Chondrocyte (in vitro differentiated cells): ENCODE measurements around the gene SBF2. TPM values are rescaled to one million over a fixed set of nuclear protein-coding genes. Genes with fewer than 3 reads are reported as not detected.

Source experiments
- DNase-seq: peaks from one replicate; pipeline ENCODE4 v3.0.0; 2021; ENCODE audit warnings: mixed read lengths, low spot score
- H3K27ac Mint-ChIP-seq: one replicate; pipeline ENCODE4 v1.8.0; 2021; ENCODE audit warnings: mild to moderate bottlenecking, moderate library complexity, mixed read lengths; ENCODE audit not compliant: unreplicated experiment
- H3K27me3 Mint-ChIP-seq: 2 replicates; pipeline ENCODE4 v1.8.0; 2021; ENCODE audit warnings: low read depth, mixed read lengths
- H3K36me3 Mint-ChIP-seq: 2 replicates; pipeline ENCODE4 v1.8.0; 2021; ENCODE audit warnings: low read depth, mixed read lengths
- H3K4me1 Mint-ChIP-seq: 2 replicates; pipeline ENCODE4 v1.8.0; 2021; ENCODE audit warnings: low read depth, mild to moderate bottlenecking, mixed read lengths
- H3K4me3 Mint-ChIP-seq: one replicate; pipeline ENCODE4 v1.8.0; 2021; ENCODE audit warnings: mild to moderate bottlenecking, moderate library complexity, mixed read lengths; ENCODE audit not compliant: unreplicated experiment
- H3K9me3 Mint-ChIP-seq: 2 replicates; pipeline ENCODE4 v1.8.0; 2021; ENCODE audit warnings: low read depth, mixed read lengths
- total RNA-seq: library from RNA; stranded (reverse); gene quantifications from 3 replicates; pipeline ENCODE4 v1.2.1, GENCODE V29; 2021
- TF ChIP-seq, protein P1 (sequence below): fragments of 200-600 bp; sonication (generic); IDR thresholded peaks from 2 replicates; pipeline ENCODE4 v1.5.0; 2021; ENCODE audit warnings: antibody characterized with exemption, mild to moderate bottlenecking, moderate library complexity

The SBF2 gene
- total RNA-seq, 1 donor from 2014 or later, result 44.5 TPM

DNA sequence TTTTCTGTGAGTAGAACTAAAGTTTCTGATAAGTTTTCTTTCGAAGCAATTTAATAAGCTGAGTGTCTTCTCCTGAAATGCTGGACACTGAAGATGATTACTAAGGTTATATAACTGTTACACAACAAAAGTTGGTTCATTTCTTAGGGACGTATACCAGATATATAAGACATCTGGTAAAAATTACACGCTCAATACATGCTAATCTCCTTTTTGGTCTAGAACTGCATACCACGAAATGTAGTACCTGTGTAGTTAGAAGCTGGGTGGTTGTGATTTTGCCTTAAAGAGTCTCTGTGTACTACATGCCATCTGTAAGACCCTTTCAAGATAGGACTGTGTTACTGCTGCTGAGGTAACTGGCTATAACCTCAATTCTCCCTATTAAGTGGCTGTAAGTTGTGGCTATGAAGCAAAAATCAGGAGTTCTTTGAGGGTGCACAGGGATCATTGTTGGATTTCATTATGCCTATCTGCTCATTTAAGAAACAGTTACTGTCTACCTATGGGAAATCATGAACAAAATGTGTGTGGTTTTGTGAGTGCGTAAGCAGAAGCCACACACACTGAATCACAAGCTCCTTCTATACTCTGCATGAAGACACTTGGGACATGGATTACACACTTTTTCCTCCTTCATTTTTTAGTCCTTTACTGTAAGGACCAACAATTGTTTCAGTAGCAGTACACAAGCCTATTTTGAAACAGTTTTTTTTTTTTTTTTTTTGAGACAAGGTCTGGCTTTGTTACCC is 434.3 kb downstream of the SBF2 start:
- Mint-ChIP-seq H3K4me1 (peaks cover 40% of the 10 kb centered on the region), H3K27me3 (no peaks in the 10 kb centered on the region), H3K9me3 (no peaks in the 10 kb centered on the region), H3K27ac (no peak overlapping the region), H3K4me3 (no peak overlapping the region), H3K36me3 (no peaks in the 10 kb centered on the region)
- no peak for DNase-seq
- TF ChIP-seq, protein P1, sequence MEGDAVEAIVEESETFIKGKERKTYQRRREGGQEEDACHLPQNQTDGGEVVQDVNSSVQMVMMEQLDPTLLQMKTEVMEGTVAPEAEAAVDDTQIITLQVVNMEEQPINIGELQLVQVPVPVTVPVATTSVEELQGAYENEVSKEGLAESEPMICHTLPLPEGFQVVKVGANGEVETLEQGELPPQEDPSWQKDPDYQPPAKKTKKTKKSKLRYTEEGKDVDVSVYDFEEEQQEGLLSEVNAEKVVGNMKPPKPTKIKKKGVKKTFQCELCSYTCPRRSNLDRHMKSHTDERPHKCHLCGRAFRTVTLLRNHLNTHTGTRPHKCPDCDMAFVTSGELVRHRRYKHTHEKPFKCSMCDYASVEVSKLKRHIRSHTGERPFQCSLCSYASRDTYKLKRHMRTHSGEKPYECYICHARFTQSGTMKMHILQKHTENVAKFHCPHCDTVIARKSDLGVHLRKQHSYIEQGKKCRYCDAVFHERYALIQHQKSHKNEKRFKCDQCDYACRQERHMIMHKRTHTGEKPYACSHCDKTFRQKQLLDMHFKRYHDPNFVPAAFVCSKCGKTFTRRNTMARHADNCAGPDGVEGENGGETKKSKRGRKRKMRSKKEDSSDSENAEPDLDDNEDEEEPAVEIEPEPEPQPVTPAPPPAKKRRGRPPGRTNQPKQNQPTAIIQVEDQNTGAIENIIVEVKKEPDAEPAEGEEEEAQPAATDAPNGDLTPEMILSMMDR, result no peak

DNA sequence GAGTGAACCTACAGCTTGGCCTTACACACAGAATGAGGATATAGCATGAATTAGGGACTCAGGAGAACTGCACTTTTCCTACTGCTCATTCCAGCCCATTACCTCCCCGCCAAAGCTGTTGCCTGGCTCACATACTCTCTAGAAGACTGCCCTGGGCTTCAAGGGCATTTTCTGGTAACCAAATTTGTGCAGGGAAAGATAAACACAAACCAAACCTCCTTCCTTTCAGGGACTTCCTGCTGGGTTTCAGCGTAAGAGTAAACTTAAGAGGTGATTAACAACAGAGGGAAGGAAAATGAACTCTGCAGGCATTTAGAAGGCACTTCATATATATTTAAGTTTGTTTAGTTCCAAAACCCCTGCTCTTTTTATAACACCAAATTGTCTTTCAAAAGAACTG is 435.2 kb downstream of the SBF2 start:
- TF ChIP-seq, protein P1, result no peak
- Mint-ChIP-seq H3K27ac (peak overlapping the region; percentile 53), H3K4me3 (no peak overlapping the region), H3K9me3 (no peaks in the 10 kb centered on the region), H3K36me3 (no peaks in the 10 kb centered on the region), H3K27me3 (no peaks in the 10 kb centered on the region), H3K4me1 (peaks cover 45% of the 10 kb centered on the region)
- no peak for DNase-seq

DNA sequence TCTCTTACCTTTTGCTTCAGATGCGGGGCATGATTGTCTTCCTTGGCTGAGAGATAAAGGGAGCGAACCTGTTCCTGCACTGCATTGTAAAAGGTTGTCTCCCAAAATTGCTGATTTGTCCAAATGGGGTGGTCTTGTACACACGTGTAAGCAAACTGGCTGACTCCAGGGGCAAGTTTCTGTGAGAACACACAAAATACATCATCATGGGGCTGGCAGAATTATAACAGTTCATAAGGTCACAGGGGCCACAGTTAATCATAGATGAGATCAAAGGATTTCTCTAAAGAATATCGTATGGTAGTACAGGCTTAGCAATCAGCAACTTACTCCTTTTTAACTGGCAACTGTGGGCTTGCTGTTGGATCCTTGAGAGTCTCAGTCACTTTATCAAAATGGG is 435.8 kb downstream of the SBF2 start:
- no peaks in the 10 kb centered on the region for H3K27me3 Mint-ChIP-seq
- no peaks in the 10 kb centered on the region for H3K36me3 Mint-ChIP-seq
- TF ChIP-seq, protein P1, result no peak
- peaks cover 46% of the 10 kb centered on the region for H3K4me1 Mint-ChIP-seq
- H3K9me3 Mint-ChIP-seq, result no peaks in the 10 kb centered on the region
- no peak for DNase-seq
- H3K27ac Mint-ChIP-seq, result peak overlapping the region; percentile 28
- H3K4me3 Mint-ChIP-seq, result no peak overlapping the region

DNA sequence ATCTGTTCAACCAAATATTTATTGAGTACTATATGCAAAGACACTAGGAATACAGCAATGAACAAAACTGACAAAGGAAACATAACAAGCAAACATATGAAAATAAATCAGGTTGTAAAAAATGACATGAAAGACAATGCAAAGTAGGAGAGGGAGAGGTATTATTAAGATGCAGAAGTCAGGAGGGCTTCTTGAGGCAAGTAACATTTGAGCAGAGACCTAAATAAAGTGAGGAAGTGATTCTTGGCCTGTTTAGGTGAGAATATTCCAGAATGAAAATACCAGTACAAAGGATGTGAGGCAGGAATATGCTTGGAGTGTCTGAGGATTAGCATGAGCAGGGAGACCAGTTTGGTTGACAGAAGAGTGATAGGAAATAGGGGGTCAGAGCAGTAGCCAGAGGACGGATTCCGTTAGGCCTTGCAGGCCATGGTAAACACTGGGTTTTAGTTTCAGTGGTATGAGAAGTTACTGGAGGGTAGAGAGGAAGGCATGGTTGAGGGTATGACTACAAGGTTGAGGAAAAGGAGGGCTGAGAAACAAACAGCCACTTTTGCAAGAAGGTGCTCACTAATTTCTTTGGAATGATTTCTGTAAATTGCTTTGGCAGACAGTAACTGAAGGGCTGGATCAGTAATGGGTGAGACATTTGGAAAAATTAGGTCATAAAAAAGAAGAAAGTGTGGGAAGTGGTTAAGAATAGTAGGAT is 438.3 kb downstream of the SBF2 start:
- no peak for DNase-seq
- H3K4me3 Mint-ChIP-seq, result no peak overlapping the region
- peaks cover 54% of the 10 kb centered on the region for H3K4me1 Mint-ChIP-seq
- H3K27ac Mint-ChIP-seq, result no peak overlapping the region
- TF ChIP-seq, protein P1, result no peak
- no peaks in the 10 kb centered on the region for H3K9me3 Mint-ChIP-seq
- no peaks in the 10 kb centered on the region for H3K36me3 Mint-ChIP-seq
- no peaks in the 10 kb centered on the region for H3K27me3 Mint-ChIP-seq

DNA sequence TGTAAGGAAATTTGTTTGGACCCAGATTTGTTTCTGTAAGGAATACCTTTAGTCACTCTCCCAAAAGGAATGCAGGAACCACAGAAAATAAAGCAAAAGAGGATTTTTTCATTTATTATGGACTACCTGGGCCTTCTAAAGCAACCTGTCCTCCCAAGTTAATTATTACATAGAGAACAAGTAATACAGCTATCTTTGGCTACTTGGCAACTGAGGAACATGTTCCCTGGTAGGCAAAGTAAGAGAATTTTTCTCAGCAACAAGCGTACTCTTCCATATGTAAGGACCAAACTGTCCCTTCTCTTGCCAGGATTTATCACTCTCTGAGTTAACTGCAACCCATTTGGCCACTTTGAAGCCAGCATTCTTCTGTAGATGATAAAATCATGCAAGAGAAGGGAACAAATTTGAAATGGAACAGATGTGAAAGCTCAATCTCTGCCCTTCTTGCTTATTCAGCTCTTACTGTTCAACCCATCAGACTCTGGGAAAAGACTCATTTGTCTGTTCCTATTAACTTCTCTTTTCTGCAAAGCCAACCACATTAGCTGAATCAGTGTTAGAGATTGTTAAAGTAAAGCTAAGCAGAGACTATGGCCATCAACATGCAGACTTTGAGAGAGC is 440.0 kb downstream of the SBF2 start:
- H3K36me3 Mint-ChIP-seq, result peaks cover 1% of the 10 kb centered on the region
- H3K9me3 Mint-ChIP-seq, result no peaks in the 10 kb centered on the region
- TF ChIP-seq, protein P1, result no peak
- DNase-seq, result no peak
- H3K4me1 Mint-ChIP-seq, result peaks cover 43% of the 10 kb centered on the region
- H3K27ac Mint-ChIP-seq, result no peak overlapping the region
- no peaks in the 10 kb centered on the region for H3K27me3 Mint-ChIP-seq
- no peak overlapping the region for H3K4me3 Mint-ChIP-seq
